K562 (cell line): Measurements from ENCODE around the gene PGBD4.

Source experiments
- HNRNPUL1 ChIP-seq: fragments of 200-400 bp; formaldehyde crosslinking; IDR thresholded peaks from 2 replicates; pipeline ENCODE4 v1.6.1; 2017; ENCODE audit warnings: low read length
- JUNB ChIP-seq: fragments of 450-650 bp; formaldehyde crosslinking; conservative IDR thresholded peaks from 2 replicates; pipeline ENCODE4 v1.4.0; 2020; ENCODE audit warnings: mild to moderate bottlenecking
- ZNF507 ChIP-seq: conservative IDR thresholded peaks from 2 replicates; pipeline ENCODE4 v1.6.1; 2017; ENCODE audit warnings: missing genetic modification characterization, missing compliant biosample characterization
- TF ChIP-seq, protein P1 (sequence below), 3 experiments: IDR thresholded peaks in 2 of 3; conservative IDR thresholded peaks in 1 of 3; 2 replicates each; pipeline ENCODE4 v1.5.1; 2011 to 2012; ENCODE audit warnings: low read length in 3 of 3, mild to moderate bottlenecking in 3 of 3, control low read depth in 2 of 3, improper control_type of control experiment in 1 of 3, inconsistent platforms in 1 of 3, low read depth in 1 of 3, mixed read lengths in 1 of 3, moderate library complexity in 1 of 3; ENCODE audit not compliant: insufficient read depth in 2 of 3
- TF ChIP-seq, protein P2 (sequence below): sonication (generic); formaldehyde crosslinking; IDR thresholded peaks from 2 replicates; pipeline ENCODE4 v1.8.1; 2023; ENCODE audit warnings: missing genetic modification reagents, mild to moderate bottlenecking, borderline replicate concordance

DNA sequence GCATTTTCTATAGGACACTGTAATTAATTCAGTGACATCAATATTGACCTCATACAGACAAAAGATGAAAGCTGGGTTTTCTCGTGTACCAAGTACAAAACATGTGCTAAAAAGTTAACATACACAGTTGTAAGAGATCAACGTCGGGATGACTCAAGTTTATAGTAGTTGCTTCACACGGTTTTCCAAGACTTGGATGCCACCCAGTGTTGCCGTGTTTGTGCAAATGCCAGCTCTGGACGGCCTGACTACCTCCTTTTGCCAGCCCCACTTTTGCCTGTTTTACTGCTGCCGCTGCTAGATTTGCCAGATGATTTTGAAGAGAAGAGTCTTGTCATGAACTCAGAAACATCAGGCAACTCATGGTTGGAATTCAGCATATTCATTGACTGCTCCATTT, 17.8 kb upstream of the PGBD4 start:
- TF ChIP-seq, protein P1, sequence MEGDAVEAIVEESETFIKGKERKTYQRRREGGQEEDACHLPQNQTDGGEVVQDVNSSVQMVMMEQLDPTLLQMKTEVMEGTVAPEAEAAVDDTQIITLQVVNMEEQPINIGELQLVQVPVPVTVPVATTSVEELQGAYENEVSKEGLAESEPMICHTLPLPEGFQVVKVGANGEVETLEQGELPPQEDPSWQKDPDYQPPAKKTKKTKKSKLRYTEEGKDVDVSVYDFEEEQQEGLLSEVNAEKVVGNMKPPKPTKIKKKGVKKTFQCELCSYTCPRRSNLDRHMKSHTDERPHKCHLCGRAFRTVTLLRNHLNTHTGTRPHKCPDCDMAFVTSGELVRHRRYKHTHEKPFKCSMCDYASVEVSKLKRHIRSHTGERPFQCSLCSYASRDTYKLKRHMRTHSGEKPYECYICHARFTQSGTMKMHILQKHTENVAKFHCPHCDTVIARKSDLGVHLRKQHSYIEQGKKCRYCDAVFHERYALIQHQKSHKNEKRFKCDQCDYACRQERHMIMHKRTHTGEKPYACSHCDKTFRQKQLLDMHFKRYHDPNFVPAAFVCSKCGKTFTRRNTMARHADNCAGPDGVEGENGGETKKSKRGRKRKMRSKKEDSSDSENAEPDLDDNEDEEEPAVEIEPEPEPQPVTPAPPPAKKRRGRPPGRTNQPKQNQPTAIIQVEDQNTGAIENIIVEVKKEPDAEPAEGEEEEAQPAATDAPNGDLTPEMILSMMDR (IDR thresholded peaks at IDR 0.05 in 2 of 3, conservative IDR thresholded peaks at IDR 0.05 in 1 of 3; ENCODE audit: insufficient read depth in 2 of 3, low read depth in 1 of 3, low read length in 3 of 3) = no peak
- TF ChIP-seq ZNF507 (tag) (no peak), JUNB (CRISPR knock-in tag) (no peak), HNRNPUL1 (no peak)
- TF ChIP-seq, protein P2, sequence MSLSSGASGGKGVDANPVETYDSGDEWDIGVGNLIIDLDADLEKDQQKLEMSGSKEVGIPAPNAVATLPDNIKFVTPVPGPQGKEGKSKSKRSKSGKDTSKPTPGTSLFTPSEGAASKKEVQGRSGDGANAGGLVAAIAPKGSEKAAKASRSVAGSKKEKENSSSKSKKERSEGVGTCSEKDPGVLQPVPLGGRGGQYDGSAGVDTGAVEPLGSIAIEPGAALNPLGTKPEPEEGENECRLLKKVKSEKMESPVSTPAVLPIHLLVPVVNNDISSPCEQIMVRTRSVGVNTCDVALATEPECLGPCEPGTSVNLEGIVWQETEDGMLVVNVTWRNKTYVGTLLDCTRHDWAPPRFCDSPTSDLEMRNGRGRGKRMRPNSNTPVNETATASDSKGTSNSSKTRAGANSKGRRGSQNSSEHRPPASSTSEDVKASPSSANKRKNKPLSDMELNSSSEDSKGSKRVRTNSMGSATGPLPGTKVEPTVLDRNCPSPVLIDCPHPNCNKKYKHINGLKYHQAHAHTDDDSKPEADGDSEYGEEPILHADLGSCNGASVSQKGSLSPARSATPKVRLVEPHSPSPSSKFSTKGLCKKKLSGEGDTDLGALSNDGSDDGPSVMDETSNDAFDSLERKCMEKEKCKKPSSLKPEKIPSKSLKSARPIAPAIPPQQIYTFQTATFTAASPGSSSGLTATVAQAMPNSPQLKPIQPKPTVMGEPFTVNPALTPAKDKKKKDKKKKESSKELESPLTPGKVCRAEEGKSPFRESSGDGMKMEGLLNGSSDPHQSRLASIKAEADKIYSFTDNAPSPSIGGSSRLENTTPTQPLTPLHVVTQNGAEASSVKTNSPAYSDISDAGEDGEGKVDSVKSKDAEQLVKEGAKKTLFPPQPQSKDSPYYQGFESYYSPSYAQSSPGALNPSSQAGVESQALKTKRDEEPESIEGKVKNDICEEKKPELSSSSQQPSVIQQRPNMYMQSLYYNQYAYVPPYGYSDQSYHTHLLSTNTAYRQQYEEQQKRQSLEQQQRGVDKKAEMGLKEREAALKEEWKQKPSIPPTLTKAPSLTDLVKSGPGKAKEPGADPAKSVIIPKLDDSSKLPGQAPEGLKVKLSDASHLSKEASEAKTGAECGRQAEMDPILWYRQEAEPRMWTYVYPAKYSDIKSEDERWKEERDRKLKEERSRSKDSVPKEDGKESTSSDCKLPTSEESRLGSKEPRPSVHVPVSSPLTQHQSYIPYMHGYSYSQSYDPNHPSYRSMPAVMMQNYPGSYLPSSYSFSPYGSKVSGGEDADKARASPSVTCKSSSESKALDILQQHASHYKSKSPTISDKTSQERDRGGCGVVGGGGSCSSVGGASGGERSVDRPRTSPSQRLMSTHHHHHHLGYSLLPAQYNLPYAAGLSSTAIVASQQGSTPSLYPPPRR = no peak
